Panc1 (cell line): ENCODE measurements around the gene DCTN2. TPM values are rescaled to one million over a fixed set of nuclear protein-coding genes. Genes with fewer than 3 reads are reported as not detected.
"Not testable (repeated sequence)": the region's sequence is repeated elsewhere in the genome, so short reads cannot be mapped to it uniquely, and the experiment has no call there.

ENCODE experiments used
- ATAC-seq: fragments of 200-7000 bp; cut with Tn5 transposase; 2 replicates; pipeline ENCODE4 v1.9.1; 2020; ENCODE audit warnings: mild to moderate bottlenecking, moderate library complexity
- BruUV-seq: library from RNA; stranded (reverse); fragments of 400-500 nt; replicated peaks from 2 replicates; lab custom pipeline; 2021; lab: Mats Ljungman, UMichigan
- CTCF ChIA-PET: fragments of 300-600 bp; sonication (Branson Sonifier 250); formaldehyde crosslinking; loops from one replicate; lab custom pipeline; 2022; ENCODE audit warnings: antibody characterized with exemption; lab: Charles Lee
- POLR2A ChIA-PET: fragments of 300-600 bp; sonication (Branson Sonifier 250); formaldehyde crosslinking; loops from one replicate; lab custom pipeline; 2022; ENCODE audit warnings: antibody characterized with exemption; lab: Charles Lee
- DNase-seq: peaks from one replicate; pipeline ENCODE4 v3.0.0-alpha.2; 2010; ENCODE audit warnings: low read depth, low spot score
- H3K27ac ChIP-seq: 2 replicates; pipeline ENCODE4 v1.5.1; 2011; ENCODE audit warnings: mild to moderate bottlenecking, low read length, inconsistent platforms
- H3K27me3 ChIP-seq: fragments of 200-500 bp; sonication (Bioruptor generic); 2 replicates; pipeline ENCODE4 v1.6.0; 2014; ENCODE audit warnings: low read length, inconsistent platforms; ENCODE audit not compliant: control insufficient read depth, insufficient read depth
- H3K36me3 ChIP-seq: fragments of 200-500 bp; sonication (Bioruptor generic); 2 replicates; pipeline ENCODE4 v1.5.1; 2014; ENCODE audit warnings: inconsistent platforms, mild to moderate bottlenecking, low read length, moderate library complexity; ENCODE audit not compliant: control insufficient read depth, insufficient read depth
- H3K4me1 ChIP-seq: 2 replicates; pipeline ENCODE4 v1.5.1; 2011; ENCODE audit warnings: inconsistent platforms, mild to moderate bottlenecking, low read length, moderate library complexity; ENCODE audit not compliant: control insufficient read depth, insufficient read depth
- H3K4me3 ChIP-seq, 2 experiments: 2 replicates each; pipeline ENCODE4 v1.5.1; 2011 to 2012; ENCODE audit warnings: low read depth in 2 of 2, low read length in 2 of 2, mild to moderate bottlenecking in 2 of 2, inconsistent platforms in 1 of 2, moderate library complexity in 1 of 2
- H3K9me3 ChIP-seq: fragments of 200-500 bp; sonication (Bioruptor generic); 2 replicates; pipeline ENCODE4 v1.5.1; 2014; ENCODE audit warnings: low read depth, mild to moderate bottlenecking, inconsistent platforms, low read length, moderate library complexity; ENCODE audit not compliant: control insufficient read depth, insufficient read depth
- CTCF ChIP-seq: fragments of 450-650 bp; IDR thresholded peaks from 2 replicates; pipeline ENCODE4 v1.5.1; 2017; ENCODE audit warnings: mild to moderate bottlenecking
- POLR2AphosphoS5 ChIP-seq: IDR thresholded peaks from 2 replicates; pipeline ENCODE4 v1.6.1; 2012; ENCODE audit warnings: mild to moderate bottlenecking, low read depth, low read length, moderate library complexity
- REST ChIP-seq, 2 experiments: IDR thresholded peaks; 2 replicates each; pipeline ENCODE4 v1.6.1; 2011 to 2012; ENCODE audit warnings: low read depth in 2 of 2, control low read depth in 1 of 2, low read length in 1 of 2, mild to moderate bottlenecking in 1 of 2, moderate library complexity in 1 of 2; ENCODE audit not compliant: insufficient read depth in 1 of 2
- SIN3A ChIP-seq: IDR thresholded peaks from 2 replicates; pipeline ENCODE4 v1.6.1; 2012; ENCODE audit warnings: low read depth, mild to moderate bottlenecking, low read length, moderate library complexity, borderline replicate concordance; ENCODE audit not compliant: insufficient read depth
- TCF7L2 ChIP-seq: IDR thresholded peaks from 2 replicates; pipeline ENCODE4 v1.6.1; 2011; ENCODE audit warnings: mild to moderate bottlenecking, low read depth, low read length, inconsistent platforms
- in situ Hi-C: cut with HindIII; loops from 2 replicates; pipeline ENCODE4 v1.10.0; 2016; ENCODE audit warnings: low sequenced_read_pairs, low pct_unique_long_range_greater_than_20kb
- intact Hi-C: fragments of 100-400 bp; cut with micrococcal nuclease; formaldehyde crosslinking; loops from one replicate; pipeline ENCODE4 v1.10.0; 2022; ENCODE audit not compliant: unreplicated experiment
- total RNA-seq: library from RNA; stranded (reverse); gene quantifications from one replicate; pipeline ENCODE4 v1.2.1, GENCODE V29; 2021; ENCODE audit not compliant: unreplicated experiment

Gene DCTN2
- total RNA-seq, 1 experiment from 2014 or later: 97.6 TPM

GRCh38 chr12:57590864-57591781 lies 44.1 kb upstream of the DCTN2 start, which contains the start of gene PIP4K2C:
Gene PIP4K2C (plus strand): TSS chr12:57591192. CDS start chr12:57591290, 98 bp downstream.
- Histone ChIP-seq H3K9me3 (no peaks in the 10 kb centered on the region), H3K27me3 (no peaks in the 10 kb centered on the region), H3K27ac (peak within 1 kb of the TSS; percentile 87), H3K4me1 (peaks cover 15% of the 10 kb centered on the region), H3K36me3 (peaks cover 3% of the 10 kb centered on the region; the same call in 1 of the 2 replicates), H3K4me3 (peak within 1 kb of the TSS; percentile 94 to 97)
- no peak for DNase-seq
- no TSS peak for BruUV-seq
- in situ Hi-C loops: no loop called here
- ATAC-seq: peak; percentile 98
- ChIA-PET POLR2A (interaction anchor here (0.6 to 0.7 kb wide), 3 partner anchors 14 to 29 kb away, joined by 6 to 7 read pairs (median 6); no protein-coding TSS in a partner anchor), CTCF (interaction anchor here (0.5 to 0.6 kb wide), 2 partner anchors 18 to 67 kb away, joined by 3 read pairs; no protein-coding TSS in a partner anchor)
- intact Hi-C loops: no loop called here
- peak; percentile 94 for TF ChIP-seq SIN3A
- TF ChIP-seq CTCF: no peak
- TF ChIP-seq TCF7L2: no peak
- no peak for TF ChIP-seq REST (IDR thresholded peaks at IDR 0.05; ENCODE audit: insufficient read depth in 1 of 2, low read depth in 2 of 2, low read length in 1 of 2)
- TF ChIP-seq POLR2AphosphoS5: peak; percentile 86

- Histone ChIP-seq H3K27me3 (no peaks in the 10 kb centered on the region), H3K36me3 (peaks cover 3% of the 10 kb centered on the region; the same call in 1 of the 2 replicates), H3K9me3 (no peaks in the 10 kb centered on the region), H3K4me3 (peak overlapping the region; percentile 94 to 97), H3K4me1 (peaks cover 15% of the 10 kb centered on the region), H3K27ac (peak overlapping the region; percentile 87)
- in situ Hi-C loops: no loop called here
- ATAC-seq (peak; percentile 6; the same call in 1 of the 2 replicates), DNase-seq (no peak)
- ChIA-PET POLR2A (interaction anchor here (0.6 to 0.7 kb wide), 2 partner anchors 14 to 28 kb away, joined by 6 to 7 read pairs; no protein-coding TSS in a partner anchor), CTCF (no interaction called here)
- intact Hi-C loops: no loop called here
- TF ChIP-seq POLR2AphosphoS5 (no peak), REST (IDR thresholded peaks at IDR 0.05; ENCODE audit: insufficient read depth in 1 of 2, low read depth in 2 of 2, low read length in 1 of 2) (no peak), TCF7L2 (no peak), CTCF (no peak)
- BruUV-seq: no TSS peak
These were observed 43.5 kb upstream of the DCTN2 start for GRCh38 chr12:57590479-57590863.

- H3K9me3 ChIP-seq, intact Hi-C loops, H3K4me3 ChIP-seq, H3K27ac ChIP-seq, POLR2A ChIA-PET, ATAC-seq, H3K27me3 ChIP-seq, DNase-seq, H3K36me3 ChIP-seq, BruUV-seq, CTCF ChIA-PET, in situ Hi-C loops: not testable (repeated sequence)
- H3K4me1 ChIP-seq: peaks cover 15% of the 10 kb centered on the region
These were observed 42.1 kb upstream of the DCTN2 start for GRCh38 chr12:57588951-57589610.
